Activated naive CD4-positive, alpha-beta T cell (primary cell): ENCODE results near the gene KIF26A.

Source experiments
- DNase-seq, 4 experiments: peaks; one replicate each; lab custom pipeline; 2025; lab: John Stamatoyannopoulos, UW

Gene KIF26A

DNA sequence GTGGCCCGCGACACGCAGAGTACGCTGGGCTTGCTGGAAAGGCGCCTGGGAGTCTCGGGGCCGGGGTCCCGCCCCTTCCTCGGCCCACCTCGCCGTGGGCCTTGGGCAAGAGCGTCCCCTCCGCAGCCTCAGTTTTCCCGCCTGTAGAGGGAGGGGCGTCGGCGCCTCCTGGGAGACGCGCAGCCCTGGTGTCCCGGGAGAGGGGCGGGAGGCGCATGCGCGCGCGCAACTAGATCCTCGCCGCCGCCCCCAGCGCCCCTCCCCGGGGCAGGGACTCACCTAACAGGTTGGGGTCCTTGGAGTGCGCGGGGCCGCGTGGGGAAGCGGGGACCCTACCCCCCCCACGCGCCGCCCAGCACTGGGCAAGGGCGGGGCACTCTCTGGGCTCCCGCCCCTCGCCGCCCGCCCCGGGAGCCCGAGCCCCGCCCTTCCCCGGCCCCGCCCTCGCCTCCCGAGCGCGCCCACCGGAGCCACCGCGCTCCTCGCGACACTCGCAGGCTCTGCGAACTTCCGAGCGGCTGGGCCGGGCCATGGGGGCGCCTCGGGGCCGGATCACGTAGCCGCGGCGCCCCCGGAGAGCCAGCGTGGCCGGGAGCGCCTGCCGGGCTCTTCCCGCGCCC, at the start of gene KIF26A:
KIF26A (plus strand) TSS at position 490 of the 620 bp plus-strand sequence. CDS start 136 bp downstream, outside the sequence.
- no peak for DNase-seq

DNA sequence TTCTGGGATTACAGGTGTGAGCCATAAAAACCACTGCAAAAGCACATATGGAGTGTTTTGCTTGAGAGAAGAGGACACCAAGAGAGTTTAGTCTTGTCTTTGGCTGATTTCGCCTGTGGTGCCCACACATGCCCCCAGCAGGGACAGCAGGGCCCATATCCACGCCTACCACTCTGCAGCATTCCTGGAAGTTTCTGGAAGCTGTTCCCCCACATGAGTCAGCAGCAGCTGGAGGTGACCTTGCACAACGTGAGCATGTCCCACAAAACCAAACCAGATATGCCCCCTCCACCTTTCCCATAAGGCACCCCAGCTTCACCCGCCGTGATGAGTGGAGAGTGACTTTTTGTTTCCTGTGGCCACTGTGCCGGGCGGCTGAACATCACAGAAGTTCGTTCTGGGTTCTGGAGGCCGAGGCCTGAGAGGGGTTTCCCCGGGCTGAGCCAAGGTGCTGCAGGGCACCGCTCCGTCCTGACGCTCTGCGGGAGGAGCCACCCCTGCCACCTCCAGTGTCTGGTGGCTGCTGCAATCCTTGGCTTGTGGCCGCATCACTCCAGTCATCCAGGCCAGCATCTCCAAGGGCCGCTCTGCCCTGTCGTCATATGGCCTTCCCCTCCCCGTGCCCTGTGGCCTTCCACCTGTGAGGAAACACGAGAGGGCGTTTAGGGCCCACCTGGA, 48.2 kb upstream of the KIF26A start:
- no peak for DNase-seq

DNA sequence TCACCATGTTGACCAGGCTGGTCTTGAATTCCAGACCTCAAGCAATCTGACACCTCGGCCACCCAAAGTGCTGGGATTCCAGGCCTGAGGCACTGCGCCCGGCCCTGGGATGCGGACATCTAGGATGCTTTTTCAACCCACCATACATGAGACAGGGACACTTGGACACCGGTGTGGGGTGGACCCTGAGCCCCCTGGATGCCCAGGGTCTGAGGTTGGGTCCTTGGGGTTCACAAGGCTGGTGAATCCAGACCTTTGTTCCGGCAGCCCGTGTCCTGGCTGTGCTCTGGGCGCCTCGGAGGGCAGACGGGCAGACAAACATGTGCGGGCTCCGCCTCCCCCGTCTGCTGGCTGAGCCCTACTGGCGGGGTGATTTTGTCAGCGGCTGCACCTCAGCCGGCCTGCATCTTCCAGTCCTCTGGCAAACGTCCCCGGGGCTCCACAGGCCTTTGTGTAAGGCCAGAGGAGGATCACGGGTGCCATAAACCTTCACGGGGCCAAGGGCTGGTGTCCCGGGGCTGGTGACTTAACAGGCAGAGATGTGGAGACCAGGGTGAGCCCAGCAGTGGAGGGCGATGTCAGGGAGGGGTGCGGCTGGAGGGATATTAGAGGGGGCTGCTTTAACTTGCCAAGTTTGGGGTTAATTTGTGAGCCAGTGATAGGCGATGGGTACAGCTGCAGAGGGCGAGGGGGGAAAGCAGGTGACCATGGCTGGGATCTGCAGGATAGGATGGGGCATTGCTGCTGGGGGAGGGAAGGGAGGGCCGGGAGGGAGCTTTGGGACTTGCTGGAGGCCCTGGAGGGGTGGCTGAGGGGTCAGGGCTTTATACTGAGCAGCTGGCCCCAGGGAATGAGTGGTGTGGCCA, 47.1 kb upstream of the KIF26A start:
- DNase-seq: no peak

DNA sequence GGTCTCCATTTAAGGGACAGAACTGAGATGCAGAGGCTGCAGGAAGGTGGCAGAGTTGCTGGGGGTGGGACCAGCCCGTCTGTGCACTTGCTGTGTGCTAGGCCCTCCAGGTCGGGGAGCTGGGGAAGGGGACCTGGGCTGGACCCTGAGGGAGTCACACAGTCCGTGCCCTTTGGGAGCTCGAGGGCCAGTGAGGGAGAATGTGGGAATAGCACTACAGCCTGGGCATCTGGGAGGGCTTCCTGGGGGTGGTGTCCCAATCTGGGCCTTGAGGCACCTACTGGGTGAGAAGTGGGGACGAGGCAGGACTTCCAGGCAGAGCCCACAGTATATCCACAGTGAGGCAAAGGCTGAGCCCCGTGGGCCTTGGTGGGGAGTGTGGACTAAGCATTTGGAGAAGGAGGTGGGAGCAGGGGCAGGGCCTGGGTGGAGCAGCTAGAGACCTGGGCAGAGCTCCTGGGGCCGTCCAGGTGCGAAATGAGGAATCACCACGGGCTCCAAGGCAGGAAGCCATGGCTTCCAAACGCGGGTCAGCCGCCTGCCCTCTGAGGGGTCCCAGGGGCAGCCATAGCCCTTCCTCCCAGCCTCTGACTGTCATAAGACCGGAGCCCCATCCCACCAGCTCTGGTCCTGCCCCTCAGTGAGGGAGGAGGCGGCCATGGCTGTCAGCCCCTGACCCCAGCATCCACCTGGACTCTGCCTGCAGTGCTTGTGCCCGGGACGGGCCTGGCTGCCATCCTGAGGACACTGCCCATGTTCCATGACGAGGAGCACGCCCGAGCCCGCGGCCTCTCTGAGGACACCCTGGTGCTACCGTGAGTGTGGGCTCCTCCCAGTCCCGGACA, 46.2 kb upstream of the KIF26A start:
- DNase-seq: no peak

DNA sequence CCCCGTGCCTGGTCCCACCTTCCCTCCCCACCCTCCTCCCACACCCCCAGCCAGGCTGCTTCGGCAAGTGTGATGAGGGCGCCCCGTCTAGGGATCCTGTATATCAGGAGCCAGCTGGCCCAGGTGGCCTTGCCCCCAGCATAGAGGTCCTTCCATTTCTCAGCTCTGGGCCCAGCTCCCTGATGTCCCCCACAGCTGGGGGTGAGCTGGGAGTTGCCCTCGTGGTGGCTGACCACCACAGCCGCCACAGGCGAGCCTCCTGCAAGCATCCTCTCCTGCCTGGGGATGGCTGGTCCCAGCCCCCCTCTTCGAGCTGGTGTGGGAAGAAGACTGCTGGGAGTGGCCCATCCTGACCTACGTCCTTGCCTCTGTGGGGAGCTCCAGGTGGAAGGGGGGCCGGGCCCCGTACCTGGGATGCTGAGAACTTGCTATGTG, 45.4 kb upstream of the KIF26A start:
- DNase-seq: no peak

DNA sequence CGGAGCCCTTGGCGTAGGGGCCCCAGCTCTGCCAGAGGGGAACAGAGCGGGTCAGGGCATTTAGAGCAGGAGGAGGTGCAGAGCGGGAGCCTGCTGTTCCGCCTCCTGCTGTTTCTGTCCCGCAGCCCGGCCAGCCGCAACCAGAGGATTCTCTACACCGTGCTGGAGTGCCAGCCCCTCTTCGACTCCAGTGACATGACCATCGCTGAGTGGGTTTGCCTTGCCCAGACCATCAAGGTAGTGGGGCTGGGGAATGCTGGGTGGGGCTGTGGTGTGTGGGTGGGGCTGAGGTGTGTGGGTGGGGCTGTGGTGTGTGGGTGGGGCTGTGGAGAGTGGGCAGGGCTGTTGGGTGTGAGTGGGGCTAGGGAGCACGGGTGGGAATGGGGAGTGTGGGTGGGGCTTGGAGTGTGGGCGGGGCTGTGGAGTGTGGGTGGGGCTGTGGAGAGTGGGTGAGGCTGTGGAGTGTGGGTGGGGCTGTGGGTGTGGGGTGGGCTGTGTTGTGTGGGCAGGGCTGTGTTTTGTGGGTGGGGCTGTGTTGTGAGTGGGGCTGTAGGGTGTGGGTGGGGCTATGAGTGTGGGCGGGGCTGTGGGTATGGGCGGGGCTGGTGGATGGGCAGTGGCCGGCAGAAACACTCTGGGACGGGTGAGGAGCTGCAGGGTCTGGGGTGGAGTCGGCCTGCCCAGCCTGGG, 44.9 kb upstream of the KIF26A start:
- no peak for DNase-seq

DNA sequence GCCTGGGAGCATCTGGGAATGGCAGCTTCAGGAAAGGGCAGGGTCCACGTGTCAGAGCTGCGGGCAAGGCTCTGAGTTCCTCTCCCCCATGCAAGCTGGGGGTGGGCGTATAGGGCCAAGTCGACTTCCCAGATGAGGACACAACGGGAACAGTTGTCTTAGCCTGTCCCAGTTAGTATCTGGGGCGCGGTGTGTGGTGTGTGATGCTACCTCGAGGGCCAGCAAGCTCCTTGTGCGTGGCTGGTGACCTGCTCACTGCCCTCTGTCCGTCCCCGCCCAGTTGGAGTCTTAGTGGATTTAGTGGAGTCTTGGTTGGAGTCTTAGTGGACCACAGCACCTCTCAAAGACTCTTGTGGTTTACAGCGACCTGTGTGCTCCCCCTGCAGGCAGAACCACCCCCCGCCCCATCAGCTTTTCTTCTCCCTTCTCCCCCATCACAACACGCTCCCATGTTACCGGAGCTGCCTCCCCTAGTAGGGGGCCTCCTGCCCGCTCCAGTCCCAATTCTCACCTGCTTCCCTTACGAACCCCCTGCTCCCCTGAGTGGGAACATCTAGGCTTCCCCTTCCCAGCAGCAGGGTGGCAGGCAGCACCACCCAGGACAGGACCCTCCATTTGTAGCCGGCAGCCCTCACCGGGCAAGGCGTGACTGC, 44.2 kb upstream of the KIF26A start:
- no peak for DNase-seq

DNA sequence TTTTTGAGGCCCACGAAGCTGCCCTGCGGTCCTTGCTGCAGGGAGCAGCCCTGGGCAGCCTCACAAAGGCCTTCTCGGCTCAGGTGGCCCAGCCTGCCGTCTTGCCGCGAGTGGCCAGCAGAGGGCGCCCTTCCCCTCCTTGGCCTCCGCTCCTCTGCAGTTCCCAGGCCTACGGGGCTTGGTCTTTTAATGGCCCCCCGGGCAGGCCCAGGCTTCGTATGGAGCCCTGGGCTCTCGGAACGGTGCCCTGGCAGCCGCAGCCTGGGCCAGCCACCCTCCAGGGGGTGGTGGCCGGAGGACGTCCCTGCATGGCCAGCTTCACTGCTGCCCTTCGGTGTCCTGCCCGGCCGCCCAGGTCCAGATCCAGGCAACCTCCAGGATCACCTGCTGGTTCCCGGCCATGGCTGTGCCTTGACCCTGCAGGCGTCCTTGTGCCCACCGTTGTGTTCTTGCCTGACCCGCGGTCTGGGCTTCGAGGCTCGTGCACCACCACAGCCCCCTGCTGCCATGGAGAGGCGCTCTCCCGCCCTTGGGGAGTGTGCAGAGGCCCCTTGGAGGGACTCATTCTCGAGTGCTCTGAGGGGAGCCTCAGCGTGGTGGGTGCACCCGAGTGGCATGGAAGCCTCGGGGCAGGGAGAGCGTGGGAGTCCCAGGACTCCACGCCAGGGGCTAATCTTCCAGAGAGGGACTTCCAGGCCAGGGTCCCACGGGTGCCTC, 43.5 kb upstream of the KIF26A start:
- DNase-seq: peak; percentile 47 to 79 (median 63)

DNA sequence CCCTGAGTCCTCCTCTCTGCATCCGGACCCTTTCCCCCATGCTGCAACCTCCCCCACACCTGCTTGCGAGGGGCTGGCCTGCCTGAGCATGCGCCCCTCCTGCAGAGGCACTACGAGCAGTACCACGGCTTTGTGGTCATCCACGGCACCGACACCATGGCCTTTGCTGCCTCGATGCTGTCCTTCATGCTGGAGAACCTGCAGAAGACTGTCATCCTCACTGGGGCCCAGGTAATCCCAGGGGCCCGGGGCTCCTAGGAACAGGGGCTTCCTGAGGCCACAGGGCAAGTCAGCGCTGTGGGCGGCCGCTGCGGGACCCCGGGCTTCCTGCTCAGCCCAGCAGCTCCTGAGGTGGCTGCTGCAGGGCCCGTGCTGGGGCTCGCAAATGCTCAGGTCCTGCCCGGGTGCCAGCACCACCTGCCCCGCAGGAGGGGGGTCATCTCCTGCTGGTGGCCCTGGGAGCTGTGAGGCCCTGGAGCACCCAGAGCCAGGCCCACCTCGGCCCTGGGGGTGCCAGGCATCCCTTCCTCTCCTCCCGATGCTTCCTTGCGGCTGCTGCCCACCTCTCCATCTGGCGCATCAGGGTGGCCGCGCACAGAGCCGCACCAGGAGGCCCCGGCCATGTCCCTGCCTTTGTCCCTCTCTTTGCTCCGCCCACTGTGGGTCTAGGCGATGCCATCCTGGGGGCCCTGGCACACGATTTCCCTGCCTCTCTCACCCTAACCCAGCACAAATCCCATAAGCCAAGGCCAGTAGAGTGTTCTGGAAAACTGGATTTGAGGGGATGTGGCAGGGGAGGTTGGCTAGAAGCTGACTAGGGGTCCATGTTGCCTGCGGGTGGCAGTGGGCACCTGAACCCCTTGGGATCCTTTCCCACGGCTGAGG, 42.7 kb upstream of the KIF26A start:
- DNase-seq: no peak

DNA sequence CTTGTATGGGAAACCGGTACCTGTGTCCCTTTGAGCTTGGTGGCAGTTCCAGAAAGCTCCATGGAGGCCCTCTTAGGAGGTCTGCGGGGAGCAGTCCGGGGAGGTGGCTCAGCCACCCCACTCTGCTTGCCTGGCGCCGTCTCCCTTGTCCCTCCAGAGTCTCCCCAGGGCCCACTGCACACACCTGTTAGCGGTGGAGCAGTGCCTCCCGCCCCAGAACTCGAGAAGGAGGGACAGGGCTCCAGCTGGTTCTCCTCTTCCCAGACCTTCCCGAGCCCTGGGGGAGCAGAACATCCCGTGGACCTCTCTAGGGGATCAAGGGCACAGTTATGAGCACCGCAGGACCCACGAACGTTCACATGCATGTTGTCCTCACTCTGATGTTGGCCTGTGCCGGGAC, 42.1 kb upstream of the KIF26A start:
- DNase-seq: no peak

DNA sequence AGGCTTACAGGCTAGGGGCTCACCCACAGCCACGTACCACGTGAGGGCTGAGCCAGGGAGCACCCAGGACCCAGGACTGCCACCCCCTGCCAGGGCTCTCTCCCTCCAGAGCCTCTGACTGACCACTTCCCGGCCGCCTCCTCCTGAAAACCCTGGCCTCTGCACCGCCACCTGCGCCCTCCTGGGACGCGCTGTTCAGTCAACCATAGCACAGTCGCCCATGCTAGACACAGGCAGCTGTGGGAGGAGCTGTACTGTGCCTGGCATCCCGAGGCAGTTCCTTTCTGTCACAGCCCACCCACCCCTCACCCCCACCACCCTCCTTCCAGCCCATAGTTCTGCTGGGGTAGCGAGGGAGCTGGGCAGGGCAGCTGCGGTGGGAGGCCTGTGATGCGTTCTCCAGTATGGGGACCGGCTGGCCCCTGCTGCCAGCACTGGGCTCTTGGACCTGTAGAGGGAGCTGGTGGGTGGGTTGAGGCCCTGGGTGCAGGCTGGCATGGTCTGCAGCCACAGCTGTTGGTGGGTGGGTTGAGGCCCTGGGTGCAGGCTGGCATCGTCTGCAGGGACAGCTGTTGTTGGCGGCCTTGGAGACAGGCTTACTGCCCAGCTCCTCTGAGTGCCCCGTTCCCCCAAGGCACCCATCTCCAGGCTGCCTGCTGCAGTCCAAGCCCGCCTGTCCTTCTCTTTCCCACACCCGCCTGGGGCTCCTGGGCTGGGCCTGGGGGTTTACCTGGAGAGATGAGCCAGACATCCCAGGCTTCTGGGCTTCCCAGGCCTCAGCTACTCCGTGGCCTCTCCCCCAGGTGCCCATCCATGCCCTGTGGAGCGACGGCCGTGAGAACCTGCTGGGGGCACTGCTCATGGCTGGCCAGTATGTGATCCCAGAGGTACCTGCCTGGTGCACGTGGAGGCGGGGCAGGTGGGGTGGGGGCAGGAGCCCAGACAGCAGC, 41.4 kb upstream of the KIF26A start:
- no peak for DNase-seq

DNA sequence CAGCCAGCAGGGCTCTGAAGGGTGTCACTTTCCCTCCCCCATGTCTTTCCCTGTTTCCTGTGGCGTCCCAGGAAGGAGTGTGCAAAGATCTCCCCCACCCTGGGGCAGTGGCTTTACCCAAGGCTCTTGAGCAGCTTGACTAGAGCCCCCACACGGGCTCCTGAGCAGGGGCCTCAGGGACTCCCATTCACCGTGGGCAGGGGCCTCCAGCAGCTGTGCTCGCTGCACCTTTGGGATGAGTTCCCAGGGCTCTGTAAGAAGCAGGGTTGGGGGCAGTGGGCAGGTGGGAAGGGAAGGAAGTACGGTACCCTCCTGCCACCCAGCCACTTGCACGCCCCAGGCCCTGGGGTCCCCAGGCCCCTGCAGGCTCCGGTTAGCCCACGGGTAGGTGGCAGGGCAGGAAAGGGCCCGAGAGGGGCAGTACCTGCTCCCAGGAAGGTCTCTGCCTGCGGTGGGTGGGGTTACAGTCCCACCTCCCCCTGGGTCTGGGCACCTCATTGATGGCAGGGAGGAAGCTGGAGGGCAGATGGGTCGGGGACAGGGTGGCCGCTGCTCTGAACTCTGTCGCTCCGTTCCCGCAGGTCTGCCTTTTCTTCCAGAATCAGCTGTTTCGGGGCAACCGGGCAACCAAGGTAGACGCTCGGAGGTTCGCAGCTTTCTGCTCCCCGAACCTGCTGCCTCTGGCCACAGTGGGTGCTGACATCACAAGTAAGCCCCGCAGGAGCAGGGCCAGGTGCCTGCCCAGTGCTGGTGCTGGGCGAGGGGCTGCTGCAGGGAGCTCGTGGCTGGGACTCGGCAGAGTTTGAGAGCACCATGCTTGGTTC, 39.9 kb upstream of the KIF26A start:
- DNase-seq: no peak

DNA sequence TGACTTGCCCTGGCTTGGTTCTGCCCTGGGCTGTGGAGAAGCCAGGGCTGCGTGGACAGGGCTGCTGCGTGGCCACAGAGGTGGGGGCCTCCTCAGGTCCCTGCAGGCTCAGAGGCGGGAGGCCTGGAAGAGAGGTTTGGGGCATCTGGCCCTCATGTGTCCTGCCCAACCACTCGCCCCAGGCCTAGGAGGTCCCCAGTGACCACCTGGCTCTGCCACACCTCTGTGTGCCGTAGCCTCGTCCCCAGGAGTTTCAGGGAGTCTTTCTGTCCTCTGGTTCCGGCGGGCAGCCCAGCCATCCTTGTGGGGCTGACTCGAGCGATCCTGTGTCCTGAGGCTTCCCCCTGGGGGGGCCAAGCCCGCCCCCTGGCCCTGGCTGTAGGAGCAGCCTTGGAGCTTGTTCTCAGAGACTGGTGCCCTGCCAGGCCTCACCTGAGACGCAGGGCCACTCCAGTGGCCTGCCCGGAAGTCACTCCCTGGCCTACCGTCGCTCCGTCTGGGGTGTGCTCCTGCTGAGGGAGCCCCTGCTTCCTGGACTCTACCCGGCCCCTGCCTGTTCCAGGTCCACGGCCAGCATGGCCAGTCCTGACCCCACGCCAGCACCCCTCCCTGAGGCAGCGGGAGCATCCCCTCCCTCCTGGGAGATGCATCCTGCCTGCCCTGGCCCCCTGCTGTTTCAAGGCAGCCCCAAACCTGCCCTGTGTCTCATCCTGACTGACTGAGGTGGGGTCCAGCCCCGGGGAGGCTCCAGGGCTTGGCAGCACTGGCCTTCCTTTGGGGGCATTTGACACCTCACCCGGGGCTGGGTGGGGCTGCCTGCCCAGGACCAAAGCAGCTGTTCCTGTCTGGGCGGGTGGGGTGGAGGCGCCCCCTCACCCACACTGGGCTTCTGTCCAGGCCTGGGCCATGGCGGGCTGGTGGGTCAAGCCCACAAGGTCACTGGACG, 39.0 kb upstream of the KIF26A start:
- no peak for DNase-seq

DNA sequence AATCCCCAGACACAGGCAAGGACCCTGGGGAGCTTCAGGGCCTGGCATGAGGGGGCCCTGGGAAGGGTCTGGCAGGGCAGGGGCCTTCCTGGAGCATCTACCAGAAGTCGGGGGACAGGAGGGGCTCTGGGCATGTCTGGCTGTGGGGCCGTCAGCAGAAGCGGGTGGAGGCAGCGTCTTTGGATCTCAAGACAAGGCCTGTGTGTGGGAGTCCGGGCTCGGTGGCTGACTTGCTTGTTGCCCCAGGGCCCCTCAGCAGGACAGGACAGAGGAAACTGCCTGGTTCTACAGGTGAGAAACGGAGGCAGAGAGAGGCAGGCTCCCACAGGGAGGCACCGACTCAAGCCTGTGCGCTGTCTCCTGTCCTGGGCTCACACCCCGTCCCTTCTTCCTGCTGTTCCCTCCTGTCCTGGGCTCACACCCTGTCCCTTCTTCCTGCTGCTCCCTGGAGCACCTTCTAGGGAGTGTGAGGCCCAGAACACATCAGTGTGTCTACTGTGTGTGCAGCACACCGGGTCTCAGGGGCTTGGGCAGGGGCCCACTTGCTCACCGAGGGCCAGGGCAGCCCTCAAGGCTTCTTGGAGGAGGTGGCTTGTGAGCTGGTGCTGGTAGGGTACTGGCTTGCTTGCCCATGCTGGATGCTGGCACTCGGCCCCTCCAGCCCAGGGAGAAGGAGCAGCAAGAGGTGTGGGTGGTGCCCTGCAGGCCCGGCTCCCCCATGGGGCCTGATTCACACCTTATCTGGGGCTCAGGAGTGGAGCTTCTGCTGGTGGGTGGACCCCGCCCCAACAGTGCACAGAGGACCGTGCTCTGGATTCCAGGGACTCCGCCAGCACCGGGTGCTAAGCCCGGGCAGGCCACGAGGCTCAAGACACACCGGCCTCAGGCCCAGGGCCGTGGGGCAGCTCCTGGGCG, 38.0 kb upstream of the KIF26A start:
- DNase-seq: no peak

DNA sequence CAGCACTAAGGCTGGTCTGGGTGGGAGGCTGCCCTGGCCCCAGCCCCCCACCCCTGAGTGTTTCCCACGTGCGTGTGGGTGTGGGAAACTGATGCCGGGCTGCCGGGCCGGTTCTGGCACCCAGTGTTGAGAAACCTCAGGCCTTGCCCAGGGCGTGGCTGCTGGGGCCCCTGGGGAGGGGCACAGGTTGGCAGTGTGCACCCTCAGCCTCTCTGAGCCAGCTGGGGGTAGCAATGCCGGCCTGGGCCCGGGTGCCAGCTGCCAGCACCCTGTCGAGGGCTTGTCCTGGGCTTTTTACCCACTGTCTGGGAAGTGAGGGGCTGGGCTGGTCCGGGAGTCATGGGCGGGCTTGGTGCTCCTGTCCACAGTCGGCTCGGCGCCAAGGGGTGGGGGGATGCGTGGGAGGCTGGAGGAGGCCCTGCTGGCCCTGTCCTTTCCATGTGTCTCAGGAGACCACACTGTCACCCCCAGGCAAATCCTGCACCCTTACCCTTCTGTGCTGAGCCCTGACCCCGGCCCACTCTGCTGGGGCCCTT, 37.2 kb upstream of the KIF26A start:
- no peak for DNase-seq
